Posterior cingulate gyrus (tissue), 11 donors: Measurements from ENCODE around the gene CREM.
"Not testable (repeated sequence)": the region's sequence is repeated elsewhere in the genome, so short reads cannot be mapped to it uniquely, and the experiment has no call there.

Experiments
- DNase-seq, 10 donors: peaks; one replicate each; pipeline versions ENCODE4 v3.0.0 to v3.0.0-alpha.2; 2020 to 2021; ENCODE audit warnings: mixed read lengths in 3 of 10
- intact Hi-C: fragments of 100-400 bp; cut with DNase I; formaldehyde crosslinking; loops from one replicate; pipeline ENCODE4 v1.15.1; 2023

The CREM gene

GRCh38 chr10:35216303-35216905 lies 89.8 kb downstream of the CREM start:
- peak in 1 of 10 donors; percentile 24 for DNase-seq
- intact Hi-C loops = no loop called here

DNA sequence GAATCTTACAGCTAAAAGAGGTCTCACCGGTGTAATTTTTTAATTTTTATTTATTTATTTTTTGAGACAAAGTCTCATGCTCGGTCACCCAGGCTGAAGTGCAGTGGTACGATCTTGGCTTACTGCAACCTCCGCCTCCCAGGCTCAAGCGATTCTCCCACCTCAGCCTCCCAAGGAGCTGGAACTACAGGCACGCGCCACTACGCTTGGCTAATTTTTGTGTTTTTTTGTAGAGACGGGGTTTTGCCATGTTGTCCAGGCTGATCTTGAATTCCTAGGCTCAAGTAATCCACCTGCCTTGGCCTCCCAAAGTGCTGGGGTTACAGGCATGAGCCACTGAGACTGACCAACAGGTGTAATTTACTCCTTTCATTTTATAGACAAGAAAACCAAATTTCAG lies 90.3 kb downstream of the CREM start:
- intact Hi-C loops, DNase-seq: not testable (repeated sequence)

- DNase-seq = no peak
- intact Hi-C loops = no loop called here
Observed at GRCh38 chr10:35217455-35217854, 90.8 kb downstream of the CREM start.

GRCh38 chr10:35218339-35218955 lies 91.8 kb downstream of the CREM start:
- intact Hi-C loops = loop anchor here (1.0 kb wide), 1 partner anchor 98 kb away; no protein-coding TSS in a partner anchor
- peak in 7 of 10 donors; percentile 48 to 94 (median 80) for DNase-seq

DNA sequence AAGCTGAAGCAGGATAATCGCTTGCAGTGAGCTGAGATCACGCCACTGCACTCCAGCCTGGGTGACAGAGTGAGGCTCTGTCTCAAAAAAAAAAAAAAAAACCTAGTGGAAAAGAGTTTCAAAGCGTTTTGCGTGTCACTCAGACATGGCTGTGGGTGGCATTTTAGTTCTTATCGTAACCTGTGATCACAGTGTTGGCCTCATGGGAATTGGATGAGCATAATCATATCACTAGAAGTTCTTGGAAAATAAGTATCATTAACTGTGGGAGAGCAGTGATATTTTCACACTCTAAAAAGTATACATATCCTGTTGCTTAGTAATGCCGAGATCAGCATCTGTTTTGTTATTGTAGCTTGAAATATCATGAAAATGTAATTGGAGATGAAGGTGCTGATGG lies 92.6 kb downstream of the CREM start:
- intact Hi-C loops = no loop called here
- DNase-seq = no peak

DNA sequence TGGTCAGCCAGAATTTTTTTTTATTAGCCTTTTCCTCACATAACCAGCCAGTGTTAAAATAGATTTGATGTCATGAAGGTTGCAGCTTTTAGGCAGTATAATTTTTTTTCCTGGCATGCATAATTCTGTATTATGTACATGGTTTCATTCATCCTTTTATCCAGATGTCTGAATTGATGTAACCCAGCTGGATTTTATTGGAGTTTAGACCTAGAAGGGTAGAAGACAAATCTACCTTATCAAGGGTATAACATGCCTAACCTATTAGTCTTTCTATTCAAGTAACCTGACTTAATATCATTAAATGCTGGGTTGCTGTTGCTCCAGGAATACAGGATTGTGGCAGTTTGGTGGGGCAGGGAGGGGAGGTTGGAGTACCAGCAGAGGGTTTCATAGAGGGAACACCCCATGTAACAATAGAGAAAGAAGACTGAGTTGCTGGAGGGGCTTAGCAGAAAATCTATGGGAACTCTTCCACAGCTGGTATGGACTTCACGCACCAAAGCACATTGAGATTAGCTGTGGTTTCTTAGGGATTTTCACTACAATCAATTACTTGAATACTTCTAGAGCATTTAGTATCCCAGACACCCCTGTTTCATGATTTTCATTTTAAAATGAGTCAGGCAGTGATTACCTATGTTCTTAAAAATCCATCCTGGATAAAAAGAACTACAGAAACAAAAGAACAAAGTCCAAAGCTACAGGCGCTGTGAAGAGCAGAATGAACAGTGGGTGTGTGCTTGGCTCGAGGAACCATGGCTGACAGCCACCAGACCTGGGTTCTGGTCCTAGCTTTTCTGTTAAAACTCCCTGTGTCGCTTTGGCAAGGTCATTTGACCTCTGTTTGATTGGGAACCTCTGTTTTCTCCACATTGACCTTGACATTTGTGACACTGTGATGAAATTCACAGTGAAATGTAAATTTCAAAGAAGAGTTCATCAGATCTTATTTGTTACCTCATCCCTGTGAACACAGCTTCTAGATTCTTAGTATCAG lies 93.5 kb downstream of the CREM start:
- DNase-seq = no peak
- intact Hi-C loops = no loop called here

GRCh38 chr10:35223016-35223415 lies 96.4 kb downstream of the CREM start:
- DNase-seq = no peak
- intact Hi-C loops = no loop called here

- no peak for DNase-seq
- intact Hi-C loops = no loop called here
Observed at GRCh38 chr10:35224045-35224740, 97.5 kb downstream of the CREM start.

GRCh38 chr10:35225204-35225603 lies 98.6 kb downstream of the CREM start:
- intact Hi-C loops = no loop called here
- no peak for DNase-seq

DNA sequence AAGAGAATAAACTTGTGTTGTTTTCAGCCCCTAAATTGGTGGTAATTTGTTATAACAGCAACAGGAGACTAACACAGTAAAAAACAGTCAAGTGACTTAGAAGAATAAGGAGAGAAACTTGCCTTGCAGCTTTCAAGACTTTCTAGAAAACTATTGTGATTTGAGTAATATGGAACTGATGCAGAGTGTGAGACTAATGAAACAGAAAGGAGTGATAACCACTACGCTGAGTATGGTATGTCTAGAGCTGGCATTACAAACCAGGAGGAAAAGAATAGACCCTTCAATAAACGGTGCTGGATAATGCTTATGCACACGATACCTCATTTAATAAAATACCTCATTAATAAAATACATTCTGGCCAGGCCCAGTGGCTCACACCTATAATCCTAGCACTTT lies 99.9 kb downstream of the CREM start:
- DNase-seq = no peak
- intact Hi-C loops = no loop called here

- DNase-seq = no peak
- intact Hi-C loops = no loop called here
Observed at GRCh38 chr10:35228058-35228457, 101.4 kb downstream of the CREM start.

GRCh38 chr10:35231646-35232045 lies 105.0 kb downstream of the CREM start:
- intact Hi-C loops = no loop called here
- no peak for DNase-seq

GRCh38 chr10:35232527-35232926 lies 105.9 kb downstream of the CREM start:
- DNase-seq = no peak
- intact Hi-C loops = no loop called here

- intact Hi-C loops = no loop called here
- no peak for DNase-seq
Observed at GRCh38 chr10:35234073-35234472, 107.4 kb downstream of the CREM start.

DNA sequence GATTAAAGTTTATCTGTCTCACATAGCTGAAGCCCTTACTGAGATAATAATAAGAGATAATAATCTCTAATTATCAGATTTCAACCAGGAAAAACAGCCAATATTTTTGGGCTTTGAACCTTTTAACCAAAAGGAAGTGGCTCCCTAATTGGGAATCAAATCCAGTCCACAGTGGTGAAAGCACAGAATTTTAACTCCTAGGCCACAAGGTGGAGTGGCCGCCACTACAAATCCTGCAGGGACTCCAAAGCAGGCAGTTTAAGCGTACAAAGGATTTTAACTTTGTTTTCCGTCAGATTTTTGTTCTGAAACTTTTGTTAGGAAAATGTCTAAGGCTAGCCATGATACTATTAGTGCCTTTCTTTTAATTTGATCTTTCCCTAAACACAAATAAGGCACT lies 110.1 kb downstream of the CREM start:
- DNase-seq = no peak
- intact Hi-C loops = loop anchor here (5.0 kb wide), 1 partner anchor 1541 kb away; no protein-coding TSS in a partner anchor

DNA sequence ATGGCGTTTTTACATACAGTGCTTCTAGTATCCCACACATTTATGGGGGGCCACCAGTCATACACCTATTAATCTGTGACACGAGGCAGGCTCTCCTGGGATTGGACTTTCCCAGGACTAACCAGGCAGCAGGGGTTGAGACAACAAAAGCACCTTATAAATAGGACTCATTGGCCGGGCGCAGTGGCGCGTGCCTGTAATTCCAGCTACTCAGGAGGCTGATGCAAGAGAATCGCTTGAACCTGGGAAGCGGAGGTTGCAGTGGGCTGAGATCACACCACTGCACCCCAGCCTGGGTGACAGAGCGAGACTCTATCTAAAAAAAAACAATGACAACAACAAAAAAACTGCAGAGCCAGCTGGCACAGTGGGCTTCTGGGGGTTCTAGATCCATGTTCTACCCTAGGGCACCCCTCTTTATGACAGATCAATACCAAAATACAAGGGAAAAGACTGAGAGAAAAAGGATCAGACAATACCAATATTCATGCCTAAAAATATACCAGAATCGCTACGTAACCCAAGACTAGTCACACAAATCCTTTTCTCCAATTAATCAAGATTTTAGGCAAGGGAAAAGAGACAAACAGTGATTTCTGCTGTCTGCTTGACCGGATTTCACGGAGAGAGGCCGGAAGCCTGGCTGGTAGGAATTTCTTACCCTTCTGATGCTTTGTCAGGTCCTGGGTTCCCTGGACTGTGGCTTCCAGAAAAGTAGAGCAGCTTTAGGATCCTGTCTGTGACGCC lies 111.3 kb downstream of the CREM start:
- intact Hi-C loops = loop anchor here (5.0 kb wide), 1 partner anchor 1539 kb away; no protein-coding TSS in a partner anchor
- no peak for DNase-seq

DNA sequence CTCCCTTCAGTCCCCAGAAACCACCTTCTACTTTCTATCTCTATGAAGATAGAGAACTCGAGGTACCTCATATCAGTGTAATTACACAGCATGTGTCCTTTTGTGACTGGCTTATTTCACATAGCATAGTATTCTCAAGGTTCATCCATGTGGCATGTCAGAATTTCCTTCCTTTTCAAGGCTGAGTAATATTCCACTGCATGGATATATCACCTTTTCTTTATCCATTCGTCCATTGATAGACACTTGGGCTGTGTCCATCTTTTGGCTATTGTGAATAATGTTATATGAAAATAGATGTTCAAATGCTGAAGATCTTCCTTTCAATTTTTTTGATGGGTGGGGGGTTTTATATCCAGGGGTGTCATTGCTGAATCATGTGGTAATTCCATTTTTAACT lies 117.9 kb downstream of the CREM start:
- no peak for DNase-seq
- intact Hi-C loops = no loop called here

- intact Hi-C loops = no loop called here
- no peak for DNase-seq
Observed at GRCh38 chr10:35246770-35247343, 120.2 kb downstream of the CREM start.

DNA sequence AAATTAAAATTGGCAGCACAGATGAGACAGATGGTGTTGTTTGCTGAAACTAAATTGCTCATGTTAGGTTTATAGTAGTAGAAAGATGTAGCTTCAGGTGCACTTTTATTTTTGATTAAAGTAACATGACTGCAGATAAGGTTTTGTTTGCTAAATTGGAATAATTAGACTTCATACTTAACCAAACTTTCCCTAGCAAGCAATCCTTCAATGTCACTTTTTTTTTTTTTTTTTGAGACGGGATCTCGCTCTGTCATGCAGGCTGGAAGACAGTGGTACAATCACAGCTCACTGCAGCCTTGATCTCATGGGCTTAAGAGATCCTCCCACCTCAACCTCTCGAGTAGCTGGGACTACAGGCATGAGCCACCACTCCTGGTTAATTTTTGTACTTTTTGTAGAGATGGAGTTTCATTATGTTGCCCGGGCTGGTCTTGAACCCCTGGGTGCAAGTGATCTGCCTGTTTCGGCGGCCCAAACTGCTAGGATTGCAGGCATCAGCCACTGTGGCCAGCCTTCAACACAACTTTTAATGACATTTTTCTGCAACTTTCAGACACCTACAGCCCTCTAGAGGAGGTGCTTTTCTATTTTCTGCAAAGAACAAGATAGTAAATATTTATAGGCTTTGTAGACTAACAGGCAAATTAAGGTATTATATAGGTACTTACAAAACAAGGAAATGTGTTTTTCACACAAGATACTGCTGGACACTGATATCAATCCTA lies 124.9 kb downstream of the CREM start:
- DNase-seq = no peak
- intact Hi-C loops = no loop called here
